HCT116 (cell line): ENCODE results near the gene NCAN. TPM values are rescaled to one million over a fixed set of nuclear protein-coding genes. Genes with fewer than 3 reads are reported as not detected.
A peak's percentile ranks its signal among the peaks of the same experiment; 100 is the strongest.

Source experiments
- ATAC-seq: fragments of 200-7000 bp; cut with Tn5 transposase; 2 replicates; pipeline ENCODE4 v1.9.1; 2020; ENCODE audit warnings: mild to moderate bottlenecking, moderate library complexity
- BruUV-seq: library from RNA; stranded (reverse); fragments of 400-500 nt; replicated peaks from 2 replicates; lab custom pipeline; 2021; lab: Mats Ljungman, UMichigan
- CTCF ChIA-PET: fragments of 300-600 bp; sonication (Branson Sonifier 250); formaldehyde crosslinking; loops from one replicate; lab custom pipeline; 2021; ENCODE audit warnings: antibody characterized with exemption; lab: Charles Lee
- POLR2A ChIA-PET: fragments of 300-600, 350-600 bp; sonication (Branson Sonifier 250); formaldehyde crosslinking; loops from one replicate; lab custom pipeline; 2021; ENCODE audit warnings: antibody characterized with exemption; lab: Charles Lee
- RAD21 ChIA-PET, 2 experiments: fragments of 300-600 bp; sonication (Branson Sonifier 250); formaldehyde crosslinking; loops; one replicate each; lab custom pipeline; 2023; ENCODE audit warnings: low total read pairs in 2 of 2; ENCODE audit not compliant: uncharacterized antibody in 2 of 2, unreplicated experiment in 2 of 2, low non-redundant PET in 1 of 2; lab: Charles Lee
- DNase-seq: peaks from one replicate; pipeline ENCODE4 v3.0.0-alpha.2; 2010; ENCODE audit warnings: low read depth, low spot score
- H2AFZ ChIP-seq: fragments of 200-600 bp; shearing (Covaris generic), sonication (generic); 2 replicates; pipeline ENCODE4 v1.6.1; 2017; ENCODE audit warnings: low read depth, mixed run types, mixed read lengths, antibody characterized with exemption, low read length; ENCODE audit not compliant: poor library complexity, severe bottlenecking
- H3K27ac ChIP-seq: 2 replicates; pipeline ENCODE4 v1.5.1; 2012; ENCODE audit warnings: low read depth, low read length
- H3K27me3 ChIP-seq: fragments of 200-600 bp; sonication (generic); 2 replicates; pipeline ENCODE4 v1.6.1; 2016; ENCODE audit warnings: mixed run types, low read length, mixed read lengths; ENCODE audit not compliant: insufficient read depth
- H3K36me3 ChIP-seq, 2 experiments: fragments of 200-500 bp in 1 of 2; fragments of 200-600 bp in 1 of 2; sonication (Bioruptor generic) in 1 of 2; sonication (generic) in 1 of 2; 2 replicates each; pipeline versions ENCODE4 v1.5.1 to v1.6.1; 2014 to 2016; ENCODE audit warnings: low read length in 2 of 2, inconsistent platforms in 1 of 2, mixed read lengths in 1 of 2, mixed run types in 1 of 2; ENCODE audit not compliant: insufficient read depth in 2 of 2, control insufficient read depth in 1 of 2
- H3K4me1 ChIP-seq, 2 experiments: fragments of 200-600 bp in 1 of 2; sonication (generic) in 1 of 2; 2 replicates each; pipeline versions ENCODE4 v1.5.1 to v1.6.1; 2012 to 2017; ENCODE audit warnings: low read length in 2 of 2, inconsistent platforms in 1 of 2, mild to moderate bottlenecking in 1 of 2, mixed read lengths in 1 of 2, mixed run types in 1 of 2, moderate library complexity in 1 of 2; ENCODE audit not compliant: insufficient read depth in 2 of 2, control insufficient read depth in 1 of 2
- H3K4me2 ChIP-seq: fragments of 200-600 bp; sonication (generic); 2 replicates; pipeline ENCODE4 v1.6.1; 2017; ENCODE audit warnings: mixed run types, low read length, mixed read lengths
- H3K4me3 ChIP-seq, 2 experiments: fragments of 200-600 bp in 1 of 2; sonication (generic) in 1 of 2; replicated peaks in 1 of 2; 2 replicates each; pipeline ENCODE4 v1.5.1; 2011 to 2016; ENCODE audit warnings: low read length in 2 of 2, control low read depth in 1 of 2, low read depth in 1 of 2, mild to moderate bottlenecking in 1 of 2, mixed read lengths in 1 of 2, mixed run types in 1 of 2
- H3K79me2 ChIP-seq: fragments of 200-600 bp; sonication (generic); 2 replicates; pipeline ENCODE4 v1.6.1; 2017; ENCODE audit warnings: mild to moderate bottlenecking, mixed run types, low read length, moderate library complexity, mixed read lengths; ENCODE audit not compliant: insufficient read depth
- H3K9ac ChIP-seq: fragments of 200-600 bp; sonication (generic); 2 replicates; pipeline ENCODE4 v1.6.1; 2016; ENCODE audit warnings: low read length, mixed read lengths
- H3K9me2 ChIP-seq: fragments of 200-600 bp; sonication (generic), shearing (Covaris generic); 2 replicates; pipeline ENCODE4 v1.6.1; 2017; ENCODE audit warnings: mixed run types, mild to moderate bottlenecking, moderate library complexity; ENCODE audit not compliant: insufficient read depth
- H3K9me3 ChIP-seq, 2 experiments: fragments of 200-500 bp in 1 of 2; fragments of 200-600 bp in 1 of 2; sonication (Bioruptor generic) in 1 of 2; sonication (generic) in 1 of 2; 2 replicates each; pipeline ENCODE4 v1.6.1; 2014 to 2017; ENCODE audit warnings: low read length in 2 of 2, mixed read lengths in 2 of 2, inconsistent platforms in 1 of 2, low read depth in 1 of 2, mild to moderate bottlenecking in 1 of 2, mixed run types in 1 of 2, moderate library complexity in 1 of 2; ENCODE audit not compliant: control insufficient read depth in 1 of 2, insufficient read depth in 1 of 2
- H4K20me1 ChIP-seq: fragments of 200-600 bp; sonication (generic), shearing (Covaris generic); 2 replicates; pipeline ENCODE4 v1.6.1; 2017; ENCODE audit warnings: mixed run types, mild to moderate bottlenecking, moderate library complexity; ENCODE audit not compliant: insufficient read depth
- POLR2AphosphoS5 ChIP-seq: IDR thresholded peaks from 2 replicates; pipeline ENCODE4 v1.6.1; 2011; ENCODE audit warnings: mild to moderate bottlenecking, low read depth, low read length, moderate library complexity
- SRF ChIP-seq: IDR thresholded peaks from 2 replicates; pipeline ENCODE4 v1.6.1; 2012; ENCODE audit warnings: low read depth
- intact Hi-C: fragments of 100-400 bp; cut with micrococcal nuclease; formaldehyde crosslinking; loops from 2 replicates; pipeline ENCODE4 v1.10.0; 2022
- total RNA-seq: library from RNA; stranded (reverse); gene quantifications from one replicate; pipeline ENCODE4 v1.2.1, GENCODE V29; 2021; ENCODE audit not compliant: unreplicated experiment
- TF ChIP-seq, protein P1 (sequence below), 3 experiments: fragments of 200-600 bp in 1 of 3; sonication (generic) in 1 of 3; IDR thresholded peaks in 2 of 3; conservative IDR thresholded peaks in 1 of 3; 2 replicates each; pipeline ENCODE4 v1.5.1; 2012 to 2017; ENCODE audit warnings: low read depth in 2 of 3, low read length in 2 of 3, antibody characterized with exemption in 1 of 3, borderline replicate concordance in 1 of 3, control low read depth in 1 of 3, mild to moderate bottlenecking in 1 of 3, mixed read lengths in 1 of 3, mixed run types in 1 of 3, moderate library complexity in 1 of 3; ENCODE audit not compliant: insufficient read depth in 1 of 3

Gene NCAN
- total RNA-seq, 1 experiment from 2014 or later, result 0.07 TPM

DNA sequence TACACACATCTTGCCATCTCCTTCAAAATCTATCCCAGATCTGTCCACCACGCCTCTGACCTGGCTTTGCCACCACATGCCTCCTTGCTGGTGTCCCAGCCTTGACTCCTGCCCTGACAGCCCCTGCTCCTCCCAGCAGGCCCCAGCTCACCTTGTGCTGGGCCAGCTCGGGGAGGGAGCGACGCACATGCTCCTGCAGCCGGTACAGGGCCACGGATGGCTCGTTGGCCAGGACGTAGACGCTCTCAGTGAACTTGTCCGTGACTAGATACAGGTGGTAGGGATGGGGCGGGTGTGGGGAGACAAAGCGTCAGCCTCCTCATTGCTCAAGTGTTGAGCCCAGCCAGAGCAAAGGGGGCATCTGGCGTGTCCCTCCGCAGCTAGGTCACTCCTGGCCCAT, 25.0 kb upstream of the NCAN start:
- H3K4me3 ChIP-seq, result no peak overlapping the region
- H3K79me2 ChIP-seq, result peaks cover 32% of the 10 kb centered on the region
- BruUV-seq, result no TSS peak
- ChIA-PET RAD21 (no interaction called here), POLR2A (no interaction called here), CTCF (no interaction called here)
- H3K4me2 ChIP-seq, result no peak overlapping the region
- DNase-seq (no peak), ATAC-seq (no peak)
- H3K36me3 ChIP-seq, result peaks cover 0 to 12% of the 10 kb centered on the region in 2 experiments; a peak in 2 of 4 replicates
- H3K4me1 ChIP-seq, result peaks cover 11 to 29% of the 10 kb centered on the region in 2 experiments
- 0 out of 2 replicates have a peak overlapping the region, but pooled peaks have one; percentile 14 for H3K27ac ChIP-seq
- no peaks in the 10 kb centered on the region for H3K9me2 ChIP-seq
- H3K9me3 ChIP-seq, result no peaks in the 10 kb centered on the region
- H2AFZ ChIP-seq, result no peak overlapping the region
- intact Hi-C loops, result loop anchor here (2.0 kb wide), 1 partner anchor 156 kb away; no protein-coding TSS in a partner anchor
- H3K27me3 ChIP-seq, result no peaks in the 10 kb centered on the region
- no peaks in the 10 kb centered on the region for H4K20me1 ChIP-seq
- TF ChIP-seq POLR2AphosphoS5, result no peak
- TF ChIP-seq, protein P1, sequence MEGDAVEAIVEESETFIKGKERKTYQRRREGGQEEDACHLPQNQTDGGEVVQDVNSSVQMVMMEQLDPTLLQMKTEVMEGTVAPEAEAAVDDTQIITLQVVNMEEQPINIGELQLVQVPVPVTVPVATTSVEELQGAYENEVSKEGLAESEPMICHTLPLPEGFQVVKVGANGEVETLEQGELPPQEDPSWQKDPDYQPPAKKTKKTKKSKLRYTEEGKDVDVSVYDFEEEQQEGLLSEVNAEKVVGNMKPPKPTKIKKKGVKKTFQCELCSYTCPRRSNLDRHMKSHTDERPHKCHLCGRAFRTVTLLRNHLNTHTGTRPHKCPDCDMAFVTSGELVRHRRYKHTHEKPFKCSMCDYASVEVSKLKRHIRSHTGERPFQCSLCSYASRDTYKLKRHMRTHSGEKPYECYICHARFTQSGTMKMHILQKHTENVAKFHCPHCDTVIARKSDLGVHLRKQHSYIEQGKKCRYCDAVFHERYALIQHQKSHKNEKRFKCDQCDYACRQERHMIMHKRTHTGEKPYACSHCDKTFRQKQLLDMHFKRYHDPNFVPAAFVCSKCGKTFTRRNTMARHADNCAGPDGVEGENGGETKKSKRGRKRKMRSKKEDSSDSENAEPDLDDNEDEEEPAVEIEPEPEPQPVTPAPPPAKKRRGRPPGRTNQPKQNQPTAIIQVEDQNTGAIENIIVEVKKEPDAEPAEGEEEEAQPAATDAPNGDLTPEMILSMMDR (IDR thresholded peaks at IDR 0.05 in 2 of 3, conservative IDR thresholded peaks at IDR 0.05 in 1 of 3; ENCODE audit: borderline replicate concordance in 1 of 3, insufficient read depth in 1 of 3, low read depth in 2 of 3, low read length in 2 of 3), result 0 out of 6 replicates have a peak, but pooled peaks of 1 of the 3 experiments have one; percentile 1
- no peak overlapping the region for H3K9ac ChIP-seq

DNA sequence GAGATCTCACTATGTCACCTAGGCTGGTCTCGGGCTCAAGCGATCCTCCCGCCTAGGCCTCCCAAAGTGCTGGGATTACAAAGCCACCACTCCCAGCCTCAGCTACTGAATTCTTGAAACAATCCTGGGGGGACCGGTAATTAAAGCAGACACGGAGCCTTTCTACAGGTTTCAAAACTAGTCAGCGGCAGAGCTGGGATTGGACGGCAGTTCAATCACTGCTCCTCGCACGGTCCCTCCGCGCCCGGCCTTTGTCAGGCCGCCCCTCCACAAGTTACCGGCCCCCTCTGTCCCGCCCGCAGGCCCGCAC, 20.0 kb upstream of the NCAN start:
- BruUV-seq, result no TSS peak
- Histone ChIP-seq H3K27me3 (no peaks in the 10 kb centered on the region), H3K9me3 (no peaks in the 10 kb centered on the region), H3K79me2 (peaks cover 41% of the 10 kb centered on the region), H4K20me1 (no peaks in the 10 kb centered on the region), H3K9me2 (no peaks in the 10 kb centered on the region), H2AFZ (peak overlapping the region; percentile 26), H3K27ac (peak overlapping the region; percentile 94), H3K4me3 (peak overlapping the region; percentile 98 to 99), H3K9ac (peak overlapping the region; percentile 98), H3K36me3 (peaks cover 0 to under 1% of the 10 kb centered on the region in 2 experiments; a peak in 1 of 4 replicates), H3K4me1 (peaks cover 16 to 25% of the 10 kb centered on the region in 2 experiments; a peak in 3 of 4 replicates), H3K4me2 (peak overlapping the region; percentile 98)
- ChIA-PET POLR2A (interaction anchor here (0.7 kb wide), 1 partner anchor 11 kb away, joined by 3 read pairs; the partner anchor contains the start of gene NR2C2AP), CTCF (interaction anchor here (1.0 to 1.3 kb wide), 3 partner anchors 17 to 151 kb away, joined by 4 to 5 read pairs (median 4); no protein-coding TSS in a partner anchor), RAD21 (no interaction called here)
- TF ChIP-seq POLR2AphosphoS5 (no peak), SRF (0 out of 2 replicates have a peak, but pooled peaks have one; percentile 32)
- DNase-seq, result no peak
- intact Hi-C loops, result loop anchor here (1.0 kb wide), 1 partner anchor 12 kb away; the partner anchor contains the start of gene NR2C2AP
- 0 out of 2 replicates have a peak, but pooled peaks have one; percentile 0 for ATAC-seq
